IPS DF 6.9 (cell line): ENCODE results near the gene UBE3D.

Experiments
- DNase-seq: peaks from one replicate; pipeline ENCODE4 v3.0.0-alpha.2; 2013; ENCODE audit warnings: low read depth, low spot score
- H3K27ac ChIP-seq: one replicate; pipeline ENCODE4 v1.5.1; 2013; ENCODE audit warnings: low read length, control low read depth
- H3K27me3 ChIP-seq: 2 replicates; pipeline ENCODE4 v1.6.1; 2013; ENCODE audit warnings: mild to moderate bottlenecking, low read length; ENCODE audit not compliant: control insufficient read depth, insufficient read depth
- H3K36me3 ChIP-seq: 2 replicates; pipeline ENCODE4 v1.6.1; 2013; ENCODE audit warnings: low read length; ENCODE audit not compliant: control insufficient read depth, insufficient read depth
- H3K4me1 ChIP-seq: 2 replicates; pipeline ENCODE4 v1.6.1; 2013; ENCODE audit warnings: low read length; ENCODE audit not compliant: control insufficient read depth, insufficient read depth
- H3K4me3 ChIP-seq: 2 replicates; pipeline ENCODE4 v1.5.1; 2013; ENCODE audit warnings: mild to moderate bottlenecking, low read length
- H3K9me3 ChIP-seq: 2 replicates; pipeline ENCODE4 v1.6.1; 2013; ENCODE audit warnings: low read length, inconsistent platforms; ENCODE audit not compliant: control insufficient read depth, insufficient read depth
- WGBS: extraction: QIAGEN DNeasy Blood & Tissue Kit; methylation state at CpG from one replicate; pipeline ENCODE4 v1.1.7; 2013; ENCODE audit warnings: mixed read lengths, missing lambda C conversion rate; ENCODE audit not compliant: insufficient read length, insufficient coverage; 5-methylcytosine and 5-hydroxymethylcytosine counted together

Gene UBE3D

GRCh38 chr6:83057705-83058321 is 7.8 kb downstream of the UBE3D start:
- no CpG with 5 or more reads among the region's 4 CpGs for WGBS
- Histone ChIP-seq H3K4me1 (no peaks in the 10 kb centered on the region), H3K36me3 (no peaks in the 10 kb centered on the region; the same call in 1 of the 2 replicates), H3K9me3 (no peaks in the 10 kb centered on the region), H3K27me3 (no peaks in the 10 kb centered on the region), H3K4me3 (no peak overlapping the region), H3K27ac (no peak overlapping the region)
- DNase-seq: no peak

- Histone ChIP-seq H3K9me3 (no peaks in the 10 kb centered on the region), H3K27me3 (no peaks in the 10 kb centered on the region), H3K27ac (no peak overlapping the region), H3K4me1 (no peaks in the 10 kb centered on the region), H3K4me3 (no peak overlapping the region), H3K36me3 (no peaks in the 10 kb centered on the region; the same call in 1 of the 2 replicates)
- no CpG with 5 or more reads among the region's 6 CpGs for WGBS
- peak; percentile 27 for DNase-seq
Measured at GRCh38 chr6:83055366-83055964, 10.2 kb downstream of the UBE3D start.

- no CpG with 5 or more reads among the region's 3 CpGs for WGBS
- Histone ChIP-seq H3K27me3 (no peaks in the 10 kb centered on the region), H3K4me3 (no peak overlapping the region), H3K27ac (no peak overlapping the region), H3K36me3 (no peaks in the 10 kb centered on the region; the same call in 1 of the 2 replicates), H3K4me1 (no peaks in the 10 kb centered on the region), H3K9me3 (no peaks in the 10 kb centered on the region)
- DNase-seq: no peak
Measured at GRCh38 chr6:83053678-83054077, 12.0 kb downstream of the UBE3D start.

GRCh38 chr6:83051377-83052172 is 14.1 kb downstream of the UBE3D start:
- H3K4me1 ChIP-seq: peaks cover 3% of the 10 kb centered on the region; the same call in 1 of the 2 replicates
- WGBS: no CpG with 5 or more reads among the region's 5 CpGs
- H3K27ac ChIP-seq: no peak overlapping the region
- no peaks in the 10 kb centered on the region for H3K27me3 ChIP-seq
- H3K36me3 ChIP-seq: no peaks in the 10 kb centered on the region; the same call in 1 of the 2 replicates
- H3K4me3 ChIP-seq: no peak overlapping the region
- no peaks in the 10 kb centered on the region for H3K9me3 ChIP-seq
- no peak for DNase-seq

GRCh38 chr6:83047065-83047754 is 18.4 kb downstream of the UBE3D start:
- DNase-seq: no peak
- Histone ChIP-seq H3K36me3 (no peaks in the 10 kb centered on the region), H3K4me1 (peaks cover 3% of the 10 kb centered on the region; the same call in 1 of the 2 replicates), H3K4me3 (no peak overlapping the region), H3K27me3 (no peaks in the 10 kb centered on the region), H3K9me3 (no peaks in the 10 kb centered on the region), H3K27ac (no peak overlapping the region)
- WGBS: no CpG with 5 or more reads among the region's 7 CpGs

GRCh38 chr6:83044091-83044768 is 21.4 kb downstream of the UBE3D start:
- Histone ChIP-seq H3K9me3 (no peaks in the 10 kb centered on the region), H3K4me3 (no peak overlapping the region), H3K36me3 (no peaks in the 10 kb centered on the region), H3K4me1 (peaks cover 3% of the 10 kb centered on the region; the same call in 1 of the 2 replicates), H3K27me3 (no peaks in the 10 kb centered on the region), H3K27ac (no peak overlapping the region)
- no peak for DNase-seq
- WGBS: no CpG with 5 or more reads among the region's 6 CpGs

GRCh38 chr6:83042467-83043053 is 23.1 kb downstream of the UBE3D start:
- no peak overlapping the region for H3K27ac ChIP-seq
- no CpG with 5 or more reads among the region's 4 CpGs for WGBS
- no peaks in the 10 kb centered on the region for H3K9me3 ChIP-seq
- H3K27me3 ChIP-seq: no peaks in the 10 kb centered on the region
- no peak overlapping the region for H3K4me3 ChIP-seq
- peaks cover 3% of the 10 kb centered on the region; the same call in 1 of the 2 replicates for H3K4me1 ChIP-seq
- DNase-seq: no peak
- no peaks in the 10 kb centered on the region for H3K36me3 ChIP-seq

GRCh38 chr6:83038246-83038645 is 27.4 kb downstream of the UBE3D start:
- no peak for DNase-seq
- no CpG with 5 or more reads among the region's 2 CpGs for WGBS
- Histone ChIP-seq H3K4me3 (no peak overlapping the region), H3K9me3 (no peaks in the 10 kb centered on the region), H3K36me3 (no peaks in the 10 kb centered on the region), H3K27me3 (no peaks in the 10 kb centered on the region), H3K4me1 (no peaks in the 10 kb centered on the region), H3K27ac (no peak overlapping the region)

- H3K27ac ChIP-seq: no peak overlapping the region
- no CpG with 5 or more reads among the region's 6 CpGs for WGBS
- H3K9me3 ChIP-seq: peaks cover 4% of the 10 kb centered on the region; the same call in 1 of the 2 replicates
- peaks cover 6% of the 10 kb centered on the region; the same call in 1 of the 2 replicates for H3K36me3 ChIP-seq
- H3K4me3 ChIP-seq: no peak overlapping the region
- H3K4me1 ChIP-seq: no peaks in the 10 kb centered on the region
- no peak for DNase-seq
- H3K27me3 ChIP-seq: no peaks in the 10 kb centered on the region
Measured at GRCh38 chr6:83031689-83032088, 34.0 kb downstream of the UBE3D start.
